Heart left ventricle (tissue), 13 donors: Measurements from ENCODE around the gene ITSN1.

Experiments used
- CTCF ChIP-seq, 12 donors: fragments of 200-600 bp; sonication (generic) in 4 of 12; IDR thresholded peaks; one replicate each; pipeline versions ENCODE4 v1.5.0 to v1.8.0; 2018 to 2022; ENCODE audit warnings: antibody characterized with exemption in 12 of 12, mild to moderate bottlenecking in 5 of 12
- POLR2A ChIP-seq, 2 donors: fragments of 450-650 bp; IDR thresholded peaks; one replicate each; pipeline ENCODE4 v1.6.1; 2017; ENCODE audit warnings: antibody characterized with exemption in 2 of 2, mild to moderate bottlenecking in 2 of 2, moderate library complexity in 2 of 2
- donor health status: ischemic (EF 13 %, LVEDD 7.1; RV severe dilation, severe dysfunction).
- donor health status: DM: no; HTN: yes; CAD: no.
- donor health status: DM: no; HTN: no; CAD: no.
- donor health status: ischemic (EF 25% LVEDD 6.9; RV normal size, moderate dysfunction).
- donor health status: ischemic (EF 25% LVEDD 5.7; RV mildly dilated, moderate dysfunction).
- donor health status: ischemic (EF 35%, LVEDD 5.7; RV mildly dilated, moderate dysfunction).
- donor health status: nonischemic (EF 11% LVEDD 7.7; RV severe dilation, severe dysfunction).
- donor health status: DM: yes; HTN: yes; CAD: no.
- donor health status: PGD.
- donor health status: ischemic (EF 29% LVEDD 5.4; RV normal size, mild dysfunction).
- donor health status: nonischemic (EF 23%, LVEDD 6.1; RV moderate dilation, normal function).

- TF ChIP-seq POLR2A (IDR thresholded peaks at IDR 0.05) (no peak), CTCF (IDR thresholded peaks at IDR 0.05) (peak; percentile 88 to 96 (median 90))
These were observed 281.9 kb downstream of the ITSN1 start for GRCh38 chr21:33924079-33924765.
